ENCODE measurements around the gene PRR35. TPM values are rescaled to one million over a fixed set of nuclear protein-coding genes. Genes with fewer than 3 reads are reported as not detected.
A peak's percentile ranks its signal among the peaks of the same experiment; 100 is the strongest.

Gene PRR35
- total RNA-seq, 1 experiment from 2014 or later = not detected

- no peaks in the 10 kb centered on the region for H3K27me3 ChIP-seq (ENCODE audit: low read length)
- 0 out of 2 replicates have a peak, but pooled peaks cover 4% of the 10 kb centered on the region for H4K20me1 ChIP-seq (ENCODE audit: insufficient read depth, low read depth, low read length)
- H3K4me2 ChIP-seq (ENCODE audit: low read depth, low read length, poor library complexity, severe bottlenecking) = no peak overlapping the region
- H3K9ac ChIP-seq (ENCODE audit: low read length) = no peak overlapping the region
- H3K4me1 ChIP-seq (ENCODE audit: low read length) = peaks cover 31% of the 10 kb centered on the region
- no peak for DNase-seq
- no peak overlapping the region for H3K4me3 ChIP-seq (ENCODE audit: low read length)
- no peak overlapping the region for H2AFZ ChIP-seq (ENCODE audit: low read length)
- H3K36me3 ChIP-seq (ENCODE audit: insufficient read depth, low read length) = no peaks in the 10 kb centered on the region
- no peaks in the 10 kb centered on the region for H3K9me2 ChIP-seq (replicated peaks; ENCODE audit: insufficient read depth, low read length)
- no peaks in the 10 kb centered on the region for H3K9me3 ChIP-seq (ENCODE audit: low read length)
- no peak overlapping the region for H3K27ac ChIP-seq (ENCODE audit: low read length)
- H3K79me2 ChIP-seq (ENCODE audit: low read length) = no peaks in the 10 kb centered on the region
Observed at GRCh38 chr16:563072-563644, 3.0 kb downstream of the PRR35 start.

DNA sequence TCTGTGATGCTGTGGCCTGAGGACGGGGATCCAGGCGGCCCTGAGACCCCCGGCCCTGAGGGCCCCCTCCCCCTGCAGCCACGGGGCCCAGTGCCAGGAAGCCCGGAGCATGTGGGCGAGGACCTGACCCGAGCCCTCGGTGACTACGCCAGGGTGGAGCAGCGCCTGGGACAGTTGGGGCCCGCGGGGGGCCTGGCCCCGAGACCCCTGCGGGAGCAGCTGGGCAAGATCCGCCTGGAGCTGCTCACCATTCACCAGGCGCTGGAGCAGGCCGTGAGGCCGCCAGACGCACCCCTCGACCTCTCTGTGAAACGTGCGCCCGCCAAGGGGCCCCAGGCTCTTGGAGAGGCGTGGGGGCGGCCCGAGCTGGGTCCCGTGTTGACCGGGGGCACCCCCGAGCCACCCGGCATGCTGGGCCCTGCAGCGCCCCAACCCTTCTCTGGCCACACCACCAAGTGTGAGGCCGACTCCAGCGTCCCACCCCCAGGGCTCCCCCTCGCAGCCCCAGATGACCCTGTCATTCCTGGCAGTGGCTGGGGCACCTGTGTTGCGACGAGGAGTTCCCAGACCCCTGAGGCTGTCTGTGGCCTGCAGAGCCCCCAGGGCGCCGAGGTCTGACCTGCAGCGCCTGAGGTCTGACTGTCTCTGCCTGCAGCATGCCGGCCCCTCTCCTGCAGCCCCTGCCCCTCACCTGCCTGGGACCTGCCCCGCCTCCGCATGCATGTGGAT is 4.7 kb downstream of the PRR35 start:
- Histone ChIP-seq H3K9me2 (replicated peaks; ENCODE audit: insufficient read depth, low read length) (no peaks in the 10 kb centered on the region), H3K79me2 (ENCODE audit: low read length) (0 out of 2 replicates have a peak, but pooled peaks cover 3% of the 10 kb centered on the region), H2AFZ (ENCODE audit: low read length) (no peak overlapping the region), H4K20me1 (ENCODE audit: insufficient read depth, low read depth, low read length) (no peaks in the 10 kb centered on the region), H3K9me3 (ENCODE audit: low read length) (no peaks in the 10 kb centered on the region), H3K9ac (ENCODE audit: low read length) (no peak overlapping the region), H3K27ac (ENCODE audit: low read length) (no peak overlapping the region), H3K4me1 (ENCODE audit: low read length) (peaks cover 33% of the 10 kb centered on the region), H3K4me3 (ENCODE audit: low read length) (no peak overlapping the region), H3K36me3 (ENCODE audit: insufficient read depth, low read length) (no peaks in the 10 kb centered on the region), H3K27me3 (ENCODE audit: low read length) (no peaks in the 10 kb centered on the region), H3K4me2 (ENCODE audit: low read depth, low read length, poor library complexity, severe bottlenecking) (no peak overlapping the region)
- no peak for DNase-seq

- Histone ChIP-seq H2AFZ (ENCODE audit: low read length) (no peak overlapping the region), H3K36me3 (ENCODE audit: insufficient read depth, low read length) (no peaks in the 10 kb centered on the region), H3K4me1 (ENCODE audit: low read length) (peaks cover 33% of the 10 kb centered on the region), H3K9ac (ENCODE audit: low read length) (no peak overlapping the region; the same call in 1 of the 2 replicates), H3K4me2 (ENCODE audit: low read depth, low read length, poor library complexity, severe bottlenecking) (peak overlapping the region; percentile 67), H3K79me2 (ENCODE audit: low read length) (peaks cover 10% of the 10 kb centered on the region), H3K9me2 (replicated peaks; ENCODE audit: insufficient read depth, low read length) (no peaks in the 10 kb centered on the region), H3K27ac (ENCODE audit: low read length) (no peak overlapping the region), H3K4me3 (ENCODE audit: low read length) (peak overlapping the region; percentile 64; the same call in 1 of the 2 replicates), H3K27me3 (ENCODE audit: low read length) (no peaks in the 10 kb centered on the region), H3K9me3 (ENCODE audit: low read length) (no peaks in the 10 kb centered on the region), H4K20me1 (ENCODE audit: insufficient read depth, low read depth, low read length) (no peaks in the 10 kb centered on the region)
- no peak for DNase-seq
Observed at GRCh38 chr16:565419-566330, 5.5 kb downstream of the PRR35 start.

DNA sequence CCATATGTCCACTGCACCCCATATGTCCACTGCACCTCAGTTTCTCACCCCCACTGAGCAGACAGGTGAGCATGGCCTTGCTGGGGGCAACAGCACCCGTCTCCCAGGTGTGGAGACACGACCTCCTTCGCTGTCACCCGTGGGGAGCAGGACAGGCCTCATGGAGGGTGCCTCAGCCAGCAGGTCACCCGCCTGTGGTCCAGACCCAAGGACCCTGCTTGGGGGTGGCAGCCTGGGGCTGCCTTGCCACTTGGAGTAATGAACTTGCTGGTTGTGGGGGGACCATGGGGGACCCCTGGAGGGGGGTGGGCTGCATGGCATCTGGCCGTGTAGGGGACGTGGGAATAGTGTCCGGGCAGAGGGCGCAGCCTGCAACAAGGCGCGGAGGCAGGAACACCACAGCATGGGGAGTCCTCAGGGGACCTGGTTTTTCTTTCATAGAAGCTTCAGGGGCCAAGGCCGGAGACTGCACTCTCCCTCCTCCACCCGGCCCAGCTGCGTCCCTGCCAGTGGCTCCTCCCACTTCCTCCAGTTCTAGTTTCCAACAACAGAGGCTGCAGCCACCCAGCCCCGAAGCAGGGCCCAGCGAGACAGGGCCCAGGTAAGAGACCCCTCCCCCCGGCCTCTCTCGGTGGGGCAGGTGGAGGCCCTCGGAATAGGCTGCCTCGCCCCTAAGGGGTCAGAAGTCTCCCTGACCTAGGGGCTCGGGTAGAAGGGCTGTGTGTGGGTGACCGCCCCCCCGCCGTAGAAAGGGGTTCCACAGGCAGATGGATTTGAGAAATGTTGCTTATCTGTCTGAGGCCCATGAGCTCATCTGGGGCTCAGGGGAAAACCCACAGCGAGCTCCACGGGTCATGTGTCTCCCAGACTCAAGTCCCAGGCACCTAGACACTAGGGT is 6.5 kb downstream of the PRR35 start, which contains the start of gene NHLRC4:
NHLRC4 (plus strand) TSS at position 531 of the 898 bp plus-strand sequence. CDS start 1,043 bp downstream, outside the sequence.
- Histone ChIP-seq H3K36me3 (ENCODE audit: insufficient read depth, low read length) (no peaks in the 10 kb centered on the region), H3K9ac (ENCODE audit: low read length) (peak within 1 kb of the TSS; percentile 69), H3K79me2 (ENCODE audit: low read length) (peaks cover 17% of the 10 kb centered on the region), H3K27me3 (ENCODE audit: low read length) (no peaks in the 10 kb centered on the region), H3K4me2 (ENCODE audit: low read depth, low read length, poor library complexity, severe bottlenecking) (peak within 1 kb of the TSS; percentile 67), H3K9me2 (replicated peaks; ENCODE audit: insufficient read depth, low read length) (no peaks in the 10 kb centered on the region), H2AFZ (ENCODE audit: low read length) (no peak within 1 kb of the TSS), H3K4me1 (ENCODE audit: low read length) (peaks cover 37% of the 10 kb centered on the region), H3K9me3 (ENCODE audit: low read length) (no peaks in the 10 kb centered on the region), H3K27ac (ENCODE audit: low read length) (peak within 1 kb of the TSS; percentile 69), H3K4me3 (ENCODE audit: low read length) (peak within 1 kb of the TSS; percentile 64; the same call in 1 of the 2 replicates), H4K20me1 (ENCODE audit: insufficient read depth, low read depth, low read length) (no peaks in the 10 kb centered on the region)
- peak; percentile 92 for DNase-seq

- Histone ChIP-seq H3K4me1 (ENCODE audit: low read length) (peaks cover 37% of the 10 kb centered on the region), H3K4me2 (ENCODE audit: low read depth, low read length, poor library complexity, severe bottlenecking) (peak overlapping the region; percentile 67), H3K9me3 (ENCODE audit: low read length) (no peaks in the 10 kb centered on the region), H3K36me3 (ENCODE audit: insufficient read depth, low read length) (no peaks in the 10 kb centered on the region), H3K27me3 (ENCODE audit: low read length) (no peaks in the 10 kb centered on the region), H3K27ac (ENCODE audit: low read length) (peak overlapping the region; percentile 69), H2AFZ (ENCODE audit: low read length) (no peak overlapping the region), H3K9me2 (replicated peaks; ENCODE audit: insufficient read depth, low read length) (no peaks in the 10 kb centered on the region), H3K9ac (ENCODE audit: low read length) (peak overlapping the region; percentile 91), H3K79me2 (ENCODE audit: low read length) (peaks cover 23% of the 10 kb centered on the region), H4K20me1 (ENCODE audit: insufficient read depth, low read depth, low read length) (no peaks in the 10 kb centered on the region), H3K4me3 (ENCODE audit: low read length) (peak overlapping the region; percentile 64; the same call in 1 of the 2 replicates)
- no peak for DNase-seq
Observed at GRCh38 chr16:567373-568256, 7.4 kb downstream of the PRR35 start.

DNA sequence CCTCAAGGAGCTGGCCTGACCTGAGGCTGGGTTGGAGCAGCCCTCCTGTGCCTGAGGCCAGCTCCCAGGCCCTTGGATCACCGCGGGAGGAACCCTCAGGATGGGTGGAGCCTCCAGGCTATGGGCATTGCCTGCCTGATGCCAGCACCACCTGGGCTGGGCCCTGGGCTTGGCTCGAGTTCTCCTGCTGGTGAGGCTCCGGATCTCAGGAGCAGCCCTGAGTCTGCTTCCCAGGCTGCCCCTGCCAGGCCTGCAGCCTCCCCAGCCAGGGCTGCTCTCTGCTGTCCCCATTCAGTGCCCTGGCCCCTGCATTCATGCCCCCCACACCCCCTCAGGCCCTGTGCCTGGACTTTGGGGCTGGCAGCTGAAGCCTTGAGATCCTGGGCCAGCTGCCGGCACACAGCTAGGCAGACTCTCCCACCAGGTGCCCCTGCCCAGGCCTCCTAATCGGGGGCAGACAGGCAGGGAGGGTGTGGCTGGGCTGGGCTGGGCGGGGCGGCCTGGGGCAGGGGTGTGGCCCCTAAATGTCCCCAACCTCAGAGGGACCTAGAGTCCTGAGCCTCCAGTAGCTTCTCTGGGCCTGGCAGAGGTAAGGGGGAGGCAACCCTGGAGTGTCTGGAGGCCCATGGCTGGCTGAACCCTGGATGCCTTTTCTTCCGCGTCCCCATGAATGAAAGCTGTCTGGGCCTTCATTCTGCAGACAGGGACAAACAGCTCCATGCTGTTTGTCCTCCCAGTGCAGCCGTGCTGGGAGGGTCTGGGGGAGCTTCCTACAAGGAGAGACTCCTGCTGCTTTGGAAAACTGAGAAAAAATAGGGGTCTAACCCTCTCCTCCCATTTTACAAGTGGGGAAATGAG is 8.4 kb downstream of the PRR35 start:
- Histone ChIP-seq H2AFZ (ENCODE audit: low read length) (no peak overlapping the region), H3K9me2 (replicated peaks; ENCODE audit: insufficient read depth, low read length) (no peaks in the 10 kb centered on the region), H3K4me1 (ENCODE audit: low read length) (peaks cover 37% of the 10 kb centered on the region), H3K27me3 (ENCODE audit: low read length) (no peaks in the 10 kb centered on the region), H3K4me3 (ENCODE audit: low read length) (peak overlapping the region; percentile 79), H3K9ac (ENCODE audit: low read length) (peak overlapping the region; percentile 91), H3K9me3 (ENCODE audit: low read length) (no peaks in the 10 kb centered on the region), H4K20me1 (ENCODE audit: insufficient read depth, low read depth, low read length) (no peaks in the 10 kb centered on the region), H3K4me2 (ENCODE audit: low read depth, low read length, poor library complexity, severe bottlenecking) (peak overlapping the region; percentile 99), H3K27ac (ENCODE audit: low read length) (peak overlapping the region; percentile 41), H3K79me2 (ENCODE audit: low read length) (peaks cover 23% of the 10 kb centered on the region), H3K36me3 (ENCODE audit: insufficient read depth, low read length) (no peaks in the 10 kb centered on the region)
- peak; percentile 62 for DNase-seq
